Breast epithelium (tissue), 3 donors: ENCODE results near the gene WDR86.

Experiments
- POLR2A ChIP-seq: fragments of 450-650 bp; IDR thresholded peaks from one replicate; pipeline ENCODE4 v1.6.1; 2016; ENCODE audit warnings: antibody characterized with exemption, mild to moderate bottlenecking, moderate library complexity
- POLR2AphosphoS5 ChIP-seq, 3 donors: sonication (generic); formaldehyde crosslinking; IDR thresholded peaks; one replicate each; pipeline ENCODE4 v1.6.1; 2017; ENCODE audit warnings: antibody characterized with exemption in 3 of 3
- TF ChIP-seq, protein P1 (sequence below), 3 donors: fragments of 450-650 bp; IDR thresholded peaks; one replicate each; pipeline ENCODE4 v1.5.1; 2016 to 2017; ENCODE audit warnings: antibody characterized with exemption in 3 of 3, mild to moderate bottlenecking in 3 of 3, moderate library complexity in 3 of 3

DNA sequence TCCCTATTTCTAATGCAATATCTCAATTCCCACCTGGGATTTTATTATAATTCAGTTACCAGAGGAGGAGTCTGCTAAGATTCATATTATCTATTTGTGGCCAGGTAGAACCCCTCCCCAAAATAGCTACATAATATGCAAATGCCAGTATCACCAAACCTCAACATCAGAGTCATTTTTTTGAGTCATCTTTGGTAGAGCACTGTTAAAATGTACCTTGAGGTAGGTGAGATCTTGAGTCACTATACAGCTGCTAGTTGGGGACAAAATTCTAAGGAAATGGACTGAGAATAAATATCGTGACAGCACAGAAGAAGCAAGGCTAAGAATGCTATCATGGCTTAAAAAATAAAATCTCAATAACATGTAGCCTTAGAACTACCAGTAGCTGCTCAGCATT is 34.8 kb upstream of the WDR86 start:
- TF ChIP-seq, protein P1, sequence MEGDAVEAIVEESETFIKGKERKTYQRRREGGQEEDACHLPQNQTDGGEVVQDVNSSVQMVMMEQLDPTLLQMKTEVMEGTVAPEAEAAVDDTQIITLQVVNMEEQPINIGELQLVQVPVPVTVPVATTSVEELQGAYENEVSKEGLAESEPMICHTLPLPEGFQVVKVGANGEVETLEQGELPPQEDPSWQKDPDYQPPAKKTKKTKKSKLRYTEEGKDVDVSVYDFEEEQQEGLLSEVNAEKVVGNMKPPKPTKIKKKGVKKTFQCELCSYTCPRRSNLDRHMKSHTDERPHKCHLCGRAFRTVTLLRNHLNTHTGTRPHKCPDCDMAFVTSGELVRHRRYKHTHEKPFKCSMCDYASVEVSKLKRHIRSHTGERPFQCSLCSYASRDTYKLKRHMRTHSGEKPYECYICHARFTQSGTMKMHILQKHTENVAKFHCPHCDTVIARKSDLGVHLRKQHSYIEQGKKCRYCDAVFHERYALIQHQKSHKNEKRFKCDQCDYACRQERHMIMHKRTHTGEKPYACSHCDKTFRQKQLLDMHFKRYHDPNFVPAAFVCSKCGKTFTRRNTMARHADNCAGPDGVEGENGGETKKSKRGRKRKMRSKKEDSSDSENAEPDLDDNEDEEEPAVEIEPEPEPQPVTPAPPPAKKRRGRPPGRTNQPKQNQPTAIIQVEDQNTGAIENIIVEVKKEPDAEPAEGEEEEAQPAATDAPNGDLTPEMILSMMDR (IDR thresholded peaks at IDR 0.05), result no peak
- TF ChIP-seq POLR2AphosphoS5 (IDR thresholded peaks at IDR 0.05), result no peak
- TF ChIP-seq POLR2A, result no peak
